ENCODE measurements around the gene RPS3. TPM values are rescaled to one million over a fixed set of nuclear protein-coding genes. Genes with fewer than 3 reads are reported as not detected.

RPS3 gene
- total and polyA plus RNA-seq, 9 of the 15 experiments (the other 6 are each of a cell fraction or from before 2014, with no cell fraction given), result 2,700 to 5,771 (median 3,679) TPM

- WGBS (ENCODE audit: insufficient coverage, low coverage, missing lambda C conversion rate), result 32% methylated on average over 3 of the region's 3 CpGs
- Histone ChIP-seq H3K9me3 (replicated peaks; ENCODE audit: control insufficient read depth, insufficient read depth, low read depth, low read length) (no peaks in the 10 kb centered on the region), H3K9ac (ENCODE audit: insufficient read depth in 1 of 2, low read depth in 2 of 2, low read length in 2 of 2) (no peak overlapping the region), H3K4me2 (ENCODE audit: insufficient read depth, low read length) (no peak overlapping the region), H3K27ac (ENCODE audit: extremely low read depth, low read depth, low read length) (no peak overlapping the region), H4K20me1 (replicated peaks; ENCODE audit: control insufficient read depth, insufficient read depth, low read length) (no peaks in the 10 kb centered on the region), H3K27me3 (ENCODE audit: control insufficient read depth in 2 of 2, insufficient read depth in 2 of 2, low read length in 2 of 2) (no peaks in the 10 kb centered on the region), H3K4me3 (no peak overlapping the region), H2AFZ (ENCODE audit: low read depth, low read length) (no peak overlapping the region), H3K4me1 (replicated peaks in 1 of 2; ENCODE audit: control insufficient read depth in 2 of 2, insufficient read depth in 2 of 2, low read length in 2 of 2) (peaks cover 15 to 19% of the 10 kb centered on the region in 2 experiments), H3K79me2 (ENCODE audit: control insufficient read depth, insufficient read depth, low read length) (no peaks in the 10 kb centered on the region), H3K36me3 (ENCODE audit: control insufficient read depth, insufficient read depth, low read length) (no peaks in the 10 kb centered on the region), H3K9me1 (ENCODE audit: control insufficient read depth, insufficient read depth, low read length) (no peaks in the 10 kb centered on the region)
- ChIA-PET POLR2A (interaction anchor here (0.5 to 1.6 kb wide), 4 partner anchors 12 to 47 kb away, joined by 3 to 6 read pairs (median 3); partner anchors contain the start of gene RPS3), CTCF (ENCODE audit: low intra/inter-chr PET ratio) (interaction anchor here (3.5 kb wide), 1 partner anchor 145 kb away, joined by 38 read pairs; no protein-coding TSS in a partner anchor)
- in situ Hi-C loops (cut with MboI) (no loop called here), intact Hi-C loops (cut with micrococcal nuclease) (loop anchor here (5.0 kb wide), 1 partner anchor 485 kb away; no protein-coding TSS in a partner anchor)
- DNase-seq (ENCODE audit: extremely low read depth in 1 of 4, low spot score in 3 of 4), result no peak
- no peak for FAIRE-seq
- no TSS peak for BruUV-seq (replicated peaks)
- ATAC-seq, result no peak
- TF ChIP-seq ZNF324 (CRISPR knock-in tag; IDR thresholded peaks at IDR 0.05) (no peak), NUFIP1 (IDR thresholded peaks at IDR 0.05; ENCODE audit: partially characterized antibody) (no peak), SLC30A9 (CRISPR knock-in tag; IDR thresholded peaks at IDR 0.05) (no peak), TRIM28 (IDR thresholded peaks at IDR 0.05) (no peak), PML (IDR thresholded peaks at IDR 0.05; ENCODE audit: low read length) (no peak), NR2C2 (CRISPR knock-in tag; IDR thresholded peaks at IDR 0.05) (no peak), NR2C2 (tag; IDR thresholded peaks at IDR 0.05) (no peak), THRAP3 (IDR thresholded peaks at IDR 0.05; ENCODE audit: borderline replicate concordance) (no peak), THRB (CRISPR knock-in tag; conservative IDR thresholded peaks at IDR 0.05) (no peak), THRA (IDR thresholded peaks at IDR 0.05) (no peak), HMG20B (CRISPR knock-in tag; IDR thresholded peaks at IDR 0.05) (no peak), PHB2 (IDR thresholded peaks at IDR 0.05; ENCODE audit: low read depth) (no peak), RERE (CRISPR knock-in tag; IDR thresholded peaks at IDR 0.05; ENCODE audit: borderline replicate concordance) (no peak), ZNF436 (CRISPR knock-in tag; IDR thresholded peaks at IDR 0.05) (no peak)
Observed at GRCh38 chr11:75386942-75387630, 12.2 kb upstream of the RPS3 start.

Data from K562 (cell line).